A549 (cell line): ENCODE measurements around the gene CCL24. TPM values are rescaled to one million over a fixed set of nuclear protein-coding genes. Genes with fewer than 3 reads are reported as not detected.

Experiments
- ATAC-seq, 2 experiments: fragments of 200-7000 bp in 1 of 2; fragments of >200 bp in 1 of 2; cut with Nextera tagmentation in 1 of 2; cut with Tn5 transposase in 1 of 2; 3 replicates each; pipeline versions ENCODE4 v1.8.0 to v1.9.1; 2018 to 2020; ENCODE audit warnings: mild to moderate bottlenecking in 1 of 2, moderate library complexity in 1 of 2
- CTCF ChIA-PET: fragments of 300-600 bp; sonication (Branson Sonifier 250); formaldehyde crosslinking; extraction: SDS; loops from one replicate; lab custom pipeline; 2021; ENCODE audit warnings: antibody characterized with exemption, inconsistent platforms; lab: Yijun Ruan, JAX
- POLR2A ChIA-PET: fragments of 350-600 bp; formaldehyde crosslinking; extraction: SDS; loops from one replicate; lab custom pipeline; 2021; ENCODE audit warnings: antibody characterized with exemption, inconsistent platforms; lab: Yijun Ruan, JAX
- DNase-seq, 2 experiments: peaks; one replicate each; pipeline versions ENCODE4 v3.0.0 to v3.0.0-alpha.2; 2011 to 2016; ENCODE audit warnings: low read depth in 1 of 2, low spot score in 1 of 2
- FAIRE-seq: peaks from 2 replicates; lab custom pipeline; 2011; peaks lifted over from hg19 to GRCh38; lab: Jason Lieb, UNC
- H3K27ac ChIP-seq, 2 experiments: fragments of >200 bp; sonication (Bioruptor Twin); formaldehyde crosslinking; 3 replicates each; pipeline ENCODE4 v1.5.1; 2016 to 2017
- H3K4me1 ChIP-seq: fragments of >200 bp; sonication (Bioruptor Twin); formaldehyde crosslinking; 3 replicates; pipeline ENCODE4 v1.6.1; 2016
- H3K4me2 ChIP-seq: fragments of >200 bp; sonication (Bioruptor Twin); formaldehyde crosslinking; 3 replicates; pipeline ENCODE4 v1.6.1; 2016
- H3K4me3 ChIP-seq: fragments of >200 bp; sonication (Bioruptor Twin); formaldehyde crosslinking; 3 replicates; pipeline ENCODE4 v1.5.1; 2016
- H3K9me3 ChIP-seq: fragments of >200 bp; sonication (Bioruptor Twin); formaldehyde crosslinking; 3 replicates; pipeline ENCODE4 v1.6.1; 2016
- CBX2 ChIP-seq: fragments of 200-600 bp; sonication (generic); IDR thresholded peaks from 2 replicates; pipeline ENCODE4 v1.6.1; 2016; ENCODE audit warnings: low read depth, mild to moderate bottlenecking, borderline replicate concordance
- CHD4 ChIP-seq: fragments of 200-600 bp; sonication (generic); IDR thresholded peaks from 2 replicates; pipeline ENCODE4 v1.6.1; 2016; ENCODE audit warnings: antibody characterized with exemption, mild to moderate bottlenecking, borderline replicate concordance
- EHMT2 ChIP-seq: fragments of 200-600 bp; sonication (generic); IDR thresholded peaks from 2 replicates; pipeline ENCODE4 v1.6.1; 2016; ENCODE audit warnings: antibody characterized with exemption, low read depth, mild to moderate bottlenecking, moderate library complexity
- FOSL2 ChIP-seq, 2 experiments: fragments of 450-650 bp in 1 of 2; fragments of >200 bp in 1 of 2; sonication (Bioruptor Twin) in 1 of 2; formaldehyde crosslinking; IDR thresholded peaks; 2 replicates each; pipeline versions ENCODE4 v1.5.0 to v1.6.1; 2016 to 2020; ENCODE audit warnings: mild to moderate bottlenecking in 1 of 2, moderate library complexity in 1 of 2
- HDAC2 ChIP-seq: fragments of 200-600 bp; sonication (generic); IDR thresholded peaks from 2 replicates; pipeline ENCODE4 v1.6.1; 2016
- KDM5A ChIP-seq: fragments of 200-600 bp; sonication (generic); IDR thresholded peaks from 2 replicates; pipeline ENCODE4 v1.6.1; 2016; ENCODE audit warnings: antibody characterized with exemption, mild to moderate bottlenecking
- MYC ChIP-seq: IDR thresholded peaks from 2 replicates; pipeline ENCODE4 v1.6.1; 2012; ENCODE audit warnings: mild to moderate bottlenecking, inconsistent platforms, low read length, improper control_type of control experiment, borderline replicate concordance
- NFE2L2 ChIP-seq: fragments of 150-350 bp; conservative IDR thresholded peaks from 2 replicates; pipeline ENCODE4 v1.6.1; 2014; ENCODE audit warnings: low read length
- NPAS2 ChIP-seq: fragments of 250-450 bp; sonication (Bioruptor Pico); IDR thresholded peaks from 2 replicates; pipeline ENCODE4 v1.8.0; 2022; ENCODE audit warnings: mild to moderate bottlenecking, moderate library complexity, borderline replicate concordance
- POLR2AphosphoS2 ChIP-seq: conservative IDR thresholded peaks from 2 replicates; pipeline ENCODE4 v1.6.1; 2012; ENCODE audit warnings: low read length, improper control_type of control experiment, inconsistent platforms
- RARB ChIP-seq: fragments of 250-450 bp; sonication (Bioruptor Pico); IDR thresholded peaks from 2 replicates; pipeline ENCODE4 v1.8.0; 2021; ENCODE audit warnings: mild to moderate bottlenecking, moderate library complexity
- RFX5 ChIP-seq: fragments of 450-650 bp; IDR thresholded peaks from 2 replicates; pipeline ENCODE4 v1.7.1; 2014; ENCODE audit warnings: antibody characterized with exemption, mild to moderate bottlenecking, moderate library complexity
- TP53 ChIP-seq: fragments of 250-450 bp; sonication (Bioruptor Pico); IDR thresholded peaks from 2 replicates; pipeline ENCODE4 v1.5.0; 2021; ENCODE audit warnings: mild to moderate bottlenecking, moderate library complexity
- ZC3H11A ChIP-seq: fragments of 450-650 bp; IDR thresholded peaks from 2 replicates; pipeline ENCODE4 v1.6.1; 2014; ENCODE audit warnings: antibody characterized with exemption, mild to moderate bottlenecking
- ZFP36 ChIP-seq: fragments of 450-650 bp; IDR thresholded peaks from 2 replicates; pipeline ENCODE4 v1.6.1; 2014; ENCODE audit warnings: borderline replicate concordance; ENCODE audit not compliant: partially characterized antibody
- ZNF302 ChIP-seq: fragments of 250-450 bp; sonication (Bioruptor Pico); IDR thresholded peaks from 2 replicates; pipeline ENCODE4 v1.9.0; 2021; ENCODE audit warnings: inconsistent platforms, mild to moderate bottlenecking, moderate library complexity
- WGBS: methylation state at CpG from one replicate; pipeline ENCODE4 v1.1.6; 2017; ENCODE audit errors: missing lambda C conversion rate; 5-methylcytosine and 5-hydroxymethylcytosine counted together
- polyA plus RNA-seq, 4 experiments: library from polyadenylated mRNA; depleted of rRNA in 3 of 4; stranded (reverse); fragments of >200 nt; fragmentation: RNase III in 1 of 4; extraction: RNeasy Plus Mini Kit Qiagen cat#74134 plus additional on column Dnase treatment in 1 of 4; gene quantifications; 2 replicates in 3 of 4; 3 replicates in 1 of 4; pipeline ENCODE4 v1.2.3, GENCODE V29; 2011 to 2017
- TF ChIP-seq, protein P1 (sequence below): fragments of 450-650 bp; IDR thresholded peaks from 2 replicates; pipeline ENCODE4 v1.6.1; 2014; ENCODE audit warnings: antibody characterized with exemption
- TF ChIP-seq, protein P2 (sequence below): fragments of 200-600 bp; sonication (generic); IDR thresholded peaks from 2 replicates; pipeline ENCODE4 v1.6.1; 2016; ENCODE audit warnings: antibody characterized with exemption, mild to moderate bottlenecking, moderate library complexity
- TF ChIP-seq, protein P3 (sequence below): IDR thresholded peaks from 2 replicates; pipeline ENCODE4 v1.6.1; 2012

Gene CCL24
- polyA plus RNA-seq, 2 of the 4 experiments (the other 2 are of a cell fraction): 0.14 TPM; not detected in 1

DNA sequence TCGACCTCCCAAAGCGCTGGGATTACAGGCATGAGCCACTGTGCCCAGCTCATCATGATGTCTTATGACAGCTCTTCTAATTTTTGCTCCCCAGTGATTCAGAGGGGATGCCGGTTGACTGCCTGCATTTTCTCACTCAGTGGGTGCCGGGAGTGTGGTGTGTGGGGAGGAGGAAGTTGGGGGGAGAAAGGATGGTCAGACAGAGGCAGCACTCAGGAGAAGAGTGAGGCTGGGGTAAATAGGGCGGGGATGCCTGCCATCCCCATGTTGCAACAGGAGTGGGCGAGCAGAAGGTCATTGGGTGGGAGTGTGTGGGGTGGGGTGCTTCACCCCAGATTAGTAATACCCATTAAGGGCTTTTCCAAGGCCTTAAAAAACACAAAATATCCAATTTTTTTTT, 3.5 kb upstream of the CCL24 start:
- H3K9me3 ChIP-seq: no peaks in the 10 kb centered on the region
- ChIA-PET POLR2A (no interaction called here), CTCF (interaction anchor here (0.6 to 2.4 kb wide), 3 partner anchors 10 to 55 kb away, joined by 3 to 5 read pairs (median 3); no protein-coding TSS in a partner anchor)
- no peak overlapping the region for H3K4me3 ChIP-seq
- no peak for DNase-seq
- ATAC-seq: no peak
- 86% methylated on average over 4 of the region's 6 CpGs for WGBS
- no peak for FAIRE-seq
- TF ChIP-seq RFX5 (no peak), RARB (CRISPR knock-in tag) (no peak)
- no peak overlapping the region for H3K27ac ChIP-seq
- H3K4me1 ChIP-seq: no peaks in the 10 kb centered on the region
- H3K4me2 ChIP-seq: no peak overlapping the region

DNA sequence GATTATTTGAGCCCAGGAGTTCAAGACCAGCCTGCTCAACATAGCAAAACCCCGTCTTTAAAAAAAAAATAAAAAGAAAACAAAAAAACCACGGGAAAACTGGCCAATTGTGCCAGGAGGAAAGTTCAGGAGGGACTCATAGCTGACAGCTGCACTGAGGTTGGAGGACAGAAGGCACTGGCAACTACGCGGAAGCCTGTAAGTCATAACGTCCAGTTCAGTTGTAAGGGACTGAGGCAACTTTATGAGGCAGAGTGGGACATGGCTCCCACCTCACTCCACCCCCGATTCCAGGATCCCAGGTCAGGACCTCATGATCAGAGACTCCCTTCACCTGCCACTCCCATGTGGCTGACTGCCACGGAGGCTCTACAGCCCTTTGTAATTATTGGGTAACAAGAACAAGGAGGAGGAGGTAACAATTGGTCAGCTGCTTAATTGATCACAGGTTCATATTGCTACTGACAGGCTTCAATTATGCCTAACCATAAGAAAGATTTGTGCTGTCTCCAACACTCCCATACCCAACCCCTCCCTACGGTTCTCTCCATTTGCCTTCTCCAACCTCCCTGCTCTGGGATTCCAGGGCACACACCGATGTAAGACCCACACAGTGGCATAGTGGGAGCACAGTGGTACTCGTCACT, 1.9 kb upstream of the CCL24 start:
- 61% methylated on average over 10 of the region's 10 CpGs for WGBS
- ATAC-seq (no peak; a peak in 1 of 6 replicates), DNase-seq (no peak), FAIRE-seq (no peak)
- Histone ChIP-seq H3K4me2 (no peak overlapping the region), H3K4me3 (no peak overlapping the region), H3K4me1 (no peaks in the 10 kb centered on the region), H3K9me3 (no peaks in the 10 kb centered on the region), H3K27ac (no peak overlapping the region)
- TF ChIP-seq HDAC2: no peak
- no peak for TF ChIP-seq ZNF302 (CRISPR knock-in tag)
- TF ChIP-seq, protein P1, sequence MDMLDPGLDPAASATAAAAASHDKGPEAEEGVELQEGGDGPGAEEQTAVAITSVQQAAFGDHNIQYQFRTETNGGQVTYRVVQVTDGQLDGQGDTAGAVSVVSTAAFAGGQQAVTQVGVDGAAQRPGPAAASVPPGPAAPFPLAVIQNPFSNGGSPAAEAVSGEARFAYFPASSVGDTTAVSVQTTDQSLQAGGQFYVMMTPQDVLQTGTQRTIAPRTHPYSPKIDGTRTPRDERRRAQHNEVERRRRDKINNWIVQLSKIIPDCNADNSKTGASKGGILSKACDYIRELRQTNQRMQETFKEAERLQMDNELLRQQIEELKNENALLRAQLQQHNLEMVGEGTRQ: no peak
- ChIA-PET POLR2A (no interaction called here), CTCF (interaction anchor here (2.4 kb wide), 1 partner anchor 12 kb away, joined by 5 read pairs; no protein-coding TSS in a partner anchor)

DNA sequence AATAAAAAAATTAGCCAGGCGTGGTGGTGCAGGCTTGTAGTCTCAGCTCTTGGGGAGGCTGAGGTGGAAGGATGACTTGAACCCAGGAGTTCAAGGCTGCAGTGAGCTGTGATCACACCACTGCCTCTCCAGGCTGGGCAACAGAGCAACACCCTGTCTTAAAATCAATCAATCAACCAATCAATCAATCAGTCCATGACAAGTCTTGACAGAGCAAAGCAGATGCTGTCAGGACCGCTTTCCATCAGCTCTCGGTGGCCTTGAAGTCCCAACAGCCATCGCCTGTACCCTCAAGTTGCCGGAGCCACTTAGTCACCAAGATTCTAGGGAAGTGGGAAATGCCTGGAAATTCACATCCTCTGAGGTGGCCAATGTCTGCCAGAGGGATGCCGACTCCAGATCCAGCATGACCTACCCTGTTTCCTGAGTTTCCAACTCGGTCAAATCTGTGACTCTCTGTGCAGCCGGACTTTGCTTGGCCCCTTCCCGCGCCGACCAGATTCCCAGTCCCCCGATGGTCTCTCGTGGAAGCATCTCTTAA, 871 bp upstream of the CCL24 start:
- Histone ChIP-seq H3K27ac (no peak overlapping the region), H3K9me3 (no peaks in the 10 kb centered on the region), H3K4me1 (no peaks in the 10 kb centered on the region), H3K4me2 (no peak overlapping the region), H3K4me3 (no peak overlapping the region)
- DNase-seq: no peak
- ChIA-PET CTCF (interaction anchor here (2.5 kb wide), 1 partner anchor 52 kb away, joined by 7 read pairs; no protein-coding TSS in a partner anchor), POLR2A (no interaction called here)
- 67% methylated on average over 13 of the region's 13 CpGs for WGBS
- peak in 1 of 2 experiments; percentile 30; a peak in 3 of 6 replicates for ATAC-seq
- TF ChIP-seq, protein P2, sequence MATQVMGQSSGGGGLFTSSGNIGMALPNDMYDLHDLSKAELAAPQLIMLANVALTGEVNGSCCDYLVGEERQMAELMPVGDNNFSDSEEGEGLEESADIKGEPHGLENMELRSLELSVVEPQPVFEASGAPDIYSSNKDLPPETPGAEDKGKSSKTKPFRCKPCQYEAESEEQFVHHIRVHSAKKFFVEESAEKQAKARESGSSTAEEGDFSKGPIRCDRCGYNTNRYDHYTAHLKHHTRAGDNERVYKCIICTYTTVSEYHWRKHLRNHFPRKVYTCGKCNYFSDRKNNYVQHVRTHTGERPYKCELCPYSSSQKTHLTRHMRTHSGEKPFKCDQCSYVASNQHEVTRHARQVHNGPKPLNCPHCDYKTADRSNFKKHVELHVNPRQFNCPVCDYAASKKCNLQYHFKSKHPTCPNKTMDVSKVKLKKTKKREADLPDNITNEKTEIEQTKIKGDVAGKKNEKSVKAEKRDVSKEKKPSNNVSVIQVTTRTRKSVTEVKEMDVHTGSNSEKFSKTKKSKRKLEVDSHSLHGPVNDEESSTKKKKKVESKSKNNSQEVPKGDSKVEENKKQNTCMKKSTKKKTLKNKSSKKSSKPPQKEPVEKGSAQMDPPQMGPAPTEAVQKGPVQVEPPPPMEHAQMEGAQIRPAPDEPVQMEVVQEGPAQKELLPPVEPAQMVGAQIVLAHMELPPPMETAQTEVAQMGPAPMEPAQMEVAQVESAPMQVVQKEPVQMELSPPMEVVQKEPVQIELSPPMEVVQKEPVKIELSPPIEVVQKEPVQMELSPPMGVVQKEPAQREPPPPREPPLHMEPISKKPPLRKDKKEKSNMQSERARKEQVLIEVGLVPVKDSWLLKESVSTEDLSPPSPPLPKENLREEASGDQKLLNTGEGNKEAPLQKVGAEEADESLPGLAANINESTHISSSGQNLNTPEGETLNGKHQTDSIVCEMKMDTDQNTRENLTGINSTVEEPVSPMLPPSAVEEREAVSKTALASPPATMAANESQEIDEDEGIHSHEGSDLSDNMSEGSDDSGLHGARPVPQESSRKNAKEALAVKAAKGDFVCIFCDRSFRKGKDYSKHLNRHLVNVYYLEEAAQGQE: no peak
- TF ChIP-seq NFE2L2 (no peak), FOSL2 (IDR thresholded peaks at IDR 0.05) (no peak), FOSL2 (CRISPR knock-in tag; IDR thresholded peaks at IDR 0.05) (no peak), CBX2 (no peak), NPAS2 (CRISPR knock-in tag) (no peak), ZFP36 (no peak), POLR2AphosphoS2 (no peak), KDM5A (no peak), ZC3H11A (no peak), CHD4 (no peak), MYC (no peak), EHMT2 (no peak), TP53 (no peak)
- TF ChIP-seq, protein P1: no peak
- TF ChIP-seq, protein P3, sequence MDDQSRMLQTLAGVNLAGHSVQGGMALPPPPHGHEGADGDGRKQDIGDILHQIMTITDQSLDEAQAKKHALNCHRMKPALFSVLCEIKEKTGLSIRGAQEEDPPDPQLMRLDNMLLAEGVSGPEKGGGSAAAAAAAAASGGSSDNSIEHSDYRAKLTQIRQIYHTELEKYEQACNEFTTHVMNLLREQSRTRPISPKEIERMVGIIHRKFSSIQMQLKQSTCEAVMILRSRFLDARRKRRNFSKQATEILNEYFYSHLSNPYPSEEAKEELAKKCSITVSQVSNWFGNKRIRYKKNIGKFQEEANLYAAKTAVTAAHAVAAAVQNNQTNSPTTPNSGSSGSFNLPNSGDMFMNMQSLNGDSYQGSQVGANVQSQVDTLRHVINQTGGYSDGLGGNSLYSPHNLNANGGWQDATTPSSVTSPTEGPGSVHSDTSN: no peak
- FAIRE-seq: no peak
